ENCODE results near the gene MYO3B. TPM values are rescaled to one million over a fixed set of nuclear protein-coding genes. Genes with fewer than 3 reads are reported as not detected.

The MYO3B gene
- polyA plus RNA-seq, 2 of the 4 experiments (the other 2 are of a cell fraction), result 0.01 TPM; not detected in 1

DNA sequence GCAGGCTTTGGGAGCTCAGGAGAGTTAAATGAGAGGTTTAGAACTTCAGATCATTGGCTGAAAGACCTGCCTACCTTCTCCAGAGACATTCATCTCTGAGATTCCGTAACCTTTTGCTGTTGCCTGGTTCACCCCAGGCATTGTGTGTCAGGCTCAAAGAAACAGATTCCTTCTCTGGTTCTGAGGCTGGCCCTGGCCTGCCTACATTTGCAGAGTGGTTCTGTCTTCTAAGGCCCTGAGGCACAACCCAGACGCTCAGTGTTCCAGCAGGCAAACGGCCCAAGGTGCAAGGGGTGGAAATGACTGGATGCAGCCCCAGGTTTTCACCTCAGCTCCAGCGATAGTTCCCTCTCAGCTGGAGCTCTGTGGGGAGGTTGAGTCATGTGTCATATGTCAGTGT is 48.3 kb downstream of the MYO3B start:
- no peak for ATAC-seq
- no peak overlapping the region for H3K4me2 ChIP-seq

DNA sequence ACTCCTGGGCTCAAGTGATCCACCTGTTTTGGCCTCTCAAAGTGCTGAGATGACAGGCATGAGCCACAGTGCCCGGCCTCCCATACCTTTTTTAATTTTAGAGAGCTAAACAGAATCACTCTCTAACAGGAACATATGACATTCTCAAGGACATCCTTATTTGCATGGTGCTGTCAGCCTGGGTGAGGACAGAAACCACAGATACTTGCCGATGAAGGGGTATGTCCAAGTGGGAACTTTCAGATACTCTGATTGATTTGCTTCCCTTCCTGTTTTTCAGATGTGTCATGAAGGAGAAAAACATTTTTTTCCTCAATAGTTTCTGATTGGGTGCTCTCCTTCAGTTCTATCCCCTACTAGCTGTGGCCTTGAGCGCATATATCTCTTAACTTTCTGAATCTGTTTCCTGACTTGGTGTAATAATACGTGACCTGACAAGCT is 49.6 kb downstream of the MYO3B start:
- CTCF ChIA-PET, result interaction anchor here (1.3 kb wide), 1 partner anchor 26 kb away, joined by 4 read pairs; no protein-coding TSS in a partner anchor
- ATAC-seq (no peak), FAIRE-seq (no peak), DNase-seq (ENCODE audit: low read depth in 1 of 2, low spot score in 1 of 2) (no peak)
- no peak overlapping the region for H3K4me2 ChIP-seq
- H3K9me3 ChIP-seq, result no peaks in the 10 kb centered on the region
- H3K27ac ChIP-seq, result no peak overlapping the region
- WGBS (ENCODE audit: missing lambda C conversion rate), result 77% methylated on average over 4 of the region's 4 CpGs
- POLR2A ChIA-PET, result no interaction called here
- H3K4me1 ChIP-seq, result no peaks in the 10 kb centered on the region
- TF ChIP-seq KDM1A (IDR thresholded peaks at IDR 0.05; ENCODE audit: low read depth) (no peak), POLR2AphosphoS2 (conservative IDR thresholded peaks at IDR 0.05; ENCODE audit: low read length) (no peak), MAZ (IDR thresholded peaks at IDR 0.05; ENCODE audit: borderline replicate concordance, low read depth, low read length) (no peak), NFE2L2 (conservative IDR thresholded peaks at IDR 0.05; ENCODE audit: low read length) (no peak), CHD4 (IDR thresholded peaks at IDR 0.05; ENCODE audit: borderline replicate concordance) (no peak), TP53 (CRISPR knock-in tag; IDR thresholded peaks at IDR 0.05) (no peak), CEBPB (IDR thresholded peaks at IDR 0.05) (no peak), ZNF302 (CRISPR knock-in tag; IDR thresholded peaks at IDR 0.05) (no peak), NPAS2 (CRISPR knock-in tag; IDR thresholded peaks at IDR 0.05; ENCODE audit: borderline replicate concordance) (no peak), RFX5 (IDR thresholded peaks at IDR 0.05) (no peak), KDM5A (IDR thresholded peaks at IDR 0.05) (no peak), ZSCAN20 (CRISPR knock-in tag; IDR thresholded peaks at IDR 0.05) (no peak)
- TF ChIP-seq, protein P1, sequence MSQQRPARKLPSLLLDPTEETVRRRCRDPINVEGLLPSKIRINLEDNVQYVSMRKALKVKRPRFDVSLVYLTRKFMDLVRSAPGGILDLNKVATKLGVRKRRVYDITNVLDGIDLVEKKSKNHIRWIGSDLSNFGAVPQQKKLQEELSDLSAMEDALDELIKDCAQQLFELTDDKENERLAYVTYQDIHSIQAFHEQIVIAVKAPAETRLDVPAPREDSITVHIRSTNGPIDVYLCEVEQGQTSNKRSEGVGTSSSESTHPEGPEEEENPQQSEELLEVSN (IDR thresholded peaks at IDR 0.05; ENCODE audit: borderline replicate concordance, low read depth), result no peak
- no peak overlapping the region for H3K4me3 ChIP-seq

More for the DNA sequence above, 48.3 kb downstream of the MYO3B start:
- CTCF ChIA-PET, result no interaction called here
- DNase-seq (ENCODE audit: low read depth in 1 of 2, low spot score in 1 of 2) (no peak), FAIRE-seq (no peak)
- H3K4me3 ChIP-seq, result no peak overlapping the region
- TF ChIP-seq NPAS2 (CRISPR knock-in tag; IDR thresholded peaks at IDR 0.05; ENCODE audit: borderline replicate concordance), result no peak
- TF ChIP-seq KDM5A (IDR thresholded peaks at IDR 0.05), result no peak
- TF ChIP-seq BHLHE40 (IDR thresholded peaks at IDR 0.05; ENCODE audit: low read depth, low read length), result no peak
- TF ChIP-seq KDM1A (IDR thresholded peaks at IDR 0.05; ENCODE audit: low read depth), result no peak
- no peak for TF ChIP-seq CBX8 (IDR thresholded peaks at IDR 0.05)
- no peak for TF ChIP-seq MAFK (IDR thresholded peaks at IDR 0.05; ENCODE audit: partially characterized antibody)
- TF ChIP-seq, protein P1 (IDR thresholded peaks at IDR 0.05; ENCODE audit: borderline replicate concordance, low read depth), result no peak
- no peak for TF ChIP-seq ZFP36 (IDR thresholded peaks at IDR 0.05; ENCODE audit: borderline replicate concordance, partially characterized antibody)
- POLR2A ChIA-PET, result no interaction called here
- H3K27ac ChIP-seq, result no peak overlapping the region
- no peaks in the 10 kb centered on the region for H3K9me3 ChIP-seq
- H3K4me1 ChIP-seq, result peaks cover 7% of the 10 kb centered on the region; the same call in 2 of the 3 replicates
- WGBS (ENCODE audit: missing lambda C conversion rate), result 96% methylated on average over 2 of the region's 4 CpGs

DNA sequence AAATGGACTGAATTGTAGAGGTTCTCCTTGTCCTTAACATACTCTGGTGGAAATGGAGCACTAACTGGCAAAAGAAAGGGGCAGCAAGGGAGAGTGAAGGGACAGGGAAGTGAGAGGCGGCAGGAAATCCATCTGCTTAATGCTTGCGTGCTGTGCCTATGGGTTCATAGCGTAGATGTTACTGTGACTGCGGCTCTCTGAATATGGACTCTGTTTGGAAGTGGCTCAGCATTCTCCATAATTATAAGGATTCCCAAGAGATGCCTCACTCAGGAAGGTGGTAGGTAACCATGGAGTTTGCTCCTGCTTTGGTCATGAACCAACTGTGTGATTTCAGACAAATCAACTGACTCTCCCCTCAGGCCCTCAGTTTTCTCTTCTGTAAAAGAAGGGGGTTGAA is 50.0 kb downstream of the MYO3B start:
- FAIRE-seq (no peak), DNase-seq (ENCODE audit: low read depth in 1 of 2, low spot score in 1 of 2) (no peak), ATAC-seq (no peak)
- Histone ChIP-seq H3K4me1 (no peaks in the 10 kb centered on the region), H3K4me2 (no peak overlapping the region), H3K9me3 (no peaks in the 10 kb centered on the region), H3K27ac (no peak overlapping the region), H3K4me3 (no peak overlapping the region)
- ChIA-PET POLR2A (no interaction called here), CTCF (interaction anchor here (1.3 kb wide), 1 partner anchor 26 kb away, joined by 4 read pairs; no protein-coding TSS in a partner anchor)
- 68% methylated on average over 4 of the region's 4 CpGs for WGBS (ENCODE audit: missing lambda C conversion rate)
- TF ChIP-seq SREBF2 (IDR thresholded peaks at IDR 0.05), result no peak
- TF ChIP-seq, protein P2, sequence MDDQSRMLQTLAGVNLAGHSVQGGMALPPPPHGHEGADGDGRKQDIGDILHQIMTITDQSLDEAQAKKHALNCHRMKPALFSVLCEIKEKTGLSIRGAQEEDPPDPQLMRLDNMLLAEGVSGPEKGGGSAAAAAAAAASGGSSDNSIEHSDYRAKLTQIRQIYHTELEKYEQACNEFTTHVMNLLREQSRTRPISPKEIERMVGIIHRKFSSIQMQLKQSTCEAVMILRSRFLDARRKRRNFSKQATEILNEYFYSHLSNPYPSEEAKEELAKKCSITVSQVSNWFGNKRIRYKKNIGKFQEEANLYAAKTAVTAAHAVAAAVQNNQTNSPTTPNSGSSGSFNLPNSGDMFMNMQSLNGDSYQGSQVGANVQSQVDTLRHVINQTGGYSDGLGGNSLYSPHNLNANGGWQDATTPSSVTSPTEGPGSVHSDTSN (IDR thresholded peaks at IDR 0.05), result no peak
- no peak for TF ChIP-seq KDM1A (IDR thresholded peaks at IDR 0.05; ENCODE audit: low read depth)
- TF ChIP-seq HOXA7 (CRISPR knock-in tag; IDR thresholded peaks at IDR 0.05), result no peak
- TF ChIP-seq CEBPB (IDR thresholded peaks at IDR 0.05), result no peak
- no peak for TF ChIP-seq EHF (CRISPR knock-in tag; IDR thresholded peaks at IDR 0.05)
- TF ChIP-seq, protein P3, sequence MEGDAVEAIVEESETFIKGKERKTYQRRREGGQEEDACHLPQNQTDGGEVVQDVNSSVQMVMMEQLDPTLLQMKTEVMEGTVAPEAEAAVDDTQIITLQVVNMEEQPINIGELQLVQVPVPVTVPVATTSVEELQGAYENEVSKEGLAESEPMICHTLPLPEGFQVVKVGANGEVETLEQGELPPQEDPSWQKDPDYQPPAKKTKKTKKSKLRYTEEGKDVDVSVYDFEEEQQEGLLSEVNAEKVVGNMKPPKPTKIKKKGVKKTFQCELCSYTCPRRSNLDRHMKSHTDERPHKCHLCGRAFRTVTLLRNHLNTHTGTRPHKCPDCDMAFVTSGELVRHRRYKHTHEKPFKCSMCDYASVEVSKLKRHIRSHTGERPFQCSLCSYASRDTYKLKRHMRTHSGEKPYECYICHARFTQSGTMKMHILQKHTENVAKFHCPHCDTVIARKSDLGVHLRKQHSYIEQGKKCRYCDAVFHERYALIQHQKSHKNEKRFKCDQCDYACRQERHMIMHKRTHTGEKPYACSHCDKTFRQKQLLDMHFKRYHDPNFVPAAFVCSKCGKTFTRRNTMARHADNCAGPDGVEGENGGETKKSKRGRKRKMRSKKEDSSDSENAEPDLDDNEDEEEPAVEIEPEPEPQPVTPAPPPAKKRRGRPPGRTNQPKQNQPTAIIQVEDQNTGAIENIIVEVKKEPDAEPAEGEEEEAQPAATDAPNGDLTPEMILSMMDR (IDR thresholded peaks at IDR 0.05), result no peak
- no peak for TF ChIP-seq HOXB5 (CRISPR knock-in tag; IDR thresholded peaks at IDR 0.05)
- TF ChIP-seq, protein P4, sequence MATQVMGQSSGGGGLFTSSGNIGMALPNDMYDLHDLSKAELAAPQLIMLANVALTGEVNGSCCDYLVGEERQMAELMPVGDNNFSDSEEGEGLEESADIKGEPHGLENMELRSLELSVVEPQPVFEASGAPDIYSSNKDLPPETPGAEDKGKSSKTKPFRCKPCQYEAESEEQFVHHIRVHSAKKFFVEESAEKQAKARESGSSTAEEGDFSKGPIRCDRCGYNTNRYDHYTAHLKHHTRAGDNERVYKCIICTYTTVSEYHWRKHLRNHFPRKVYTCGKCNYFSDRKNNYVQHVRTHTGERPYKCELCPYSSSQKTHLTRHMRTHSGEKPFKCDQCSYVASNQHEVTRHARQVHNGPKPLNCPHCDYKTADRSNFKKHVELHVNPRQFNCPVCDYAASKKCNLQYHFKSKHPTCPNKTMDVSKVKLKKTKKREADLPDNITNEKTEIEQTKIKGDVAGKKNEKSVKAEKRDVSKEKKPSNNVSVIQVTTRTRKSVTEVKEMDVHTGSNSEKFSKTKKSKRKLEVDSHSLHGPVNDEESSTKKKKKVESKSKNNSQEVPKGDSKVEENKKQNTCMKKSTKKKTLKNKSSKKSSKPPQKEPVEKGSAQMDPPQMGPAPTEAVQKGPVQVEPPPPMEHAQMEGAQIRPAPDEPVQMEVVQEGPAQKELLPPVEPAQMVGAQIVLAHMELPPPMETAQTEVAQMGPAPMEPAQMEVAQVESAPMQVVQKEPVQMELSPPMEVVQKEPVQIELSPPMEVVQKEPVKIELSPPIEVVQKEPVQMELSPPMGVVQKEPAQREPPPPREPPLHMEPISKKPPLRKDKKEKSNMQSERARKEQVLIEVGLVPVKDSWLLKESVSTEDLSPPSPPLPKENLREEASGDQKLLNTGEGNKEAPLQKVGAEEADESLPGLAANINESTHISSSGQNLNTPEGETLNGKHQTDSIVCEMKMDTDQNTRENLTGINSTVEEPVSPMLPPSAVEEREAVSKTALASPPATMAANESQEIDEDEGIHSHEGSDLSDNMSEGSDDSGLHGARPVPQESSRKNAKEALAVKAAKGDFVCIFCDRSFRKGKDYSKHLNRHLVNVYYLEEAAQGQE (IDR thresholded peaks at IDR 0.05), result no peak
- TF ChIP-seq MYC (IDR thresholded peaks at IDR 0.05; ENCODE audit: borderline replicate concordance, low read length), result no peak
- TF ChIP-seq FOSL2 (IDR thresholded peaks at IDR 0.05), result no peak
- no peak for TF ChIP-seq FOSL2 (CRISPR knock-in tag; IDR thresholded peaks at IDR 0.05)
